ENCODE data around the gene SMAD1. TPM values are rescaled to one million over a fixed set of nuclear protein-coding genes. Genes with fewer than 3 reads are reported as not detected.

Gene SMAD1
- polyA plus RNA-seq, 1 of the 3 experiments (the other 2 are of a cell fraction): 46.0 TPM

GRCh38 chr4:145488310-145488709 lies 6.7 kb downstream of the SMAD1 start:
- Histone ChIP-seq H3K9me3 (no peaks in the 10 kb centered on the region), H3K27ac (ENCODE audit: low read depth in 2 of 2, low read length in 1 of 2) (no peak overlapping the region), H3K27me3 (ENCODE audit: insufficient read depth) (no peaks in the 10 kb centered on the region), H2AFZ (ENCODE audit: low read depth) (no peak overlapping the region), H3F3A (replicated peaks; ENCODE audit: insufficient read depth) (no peaks in the 10 kb centered on the region), H4K20me1 (ENCODE audit: insufficient read depth) (peaks cover 33% of the 10 kb centered on the region), H3K4me1 (ENCODE audit: control insufficient read depth in 1 of 2, insufficient read depth in 2 of 2, low read depth in 1 of 2, low read length in 1 of 2) (peaks cover 8 to 16% of the 10 kb centered on the region in 2 experiments; a peak in 3 of 4 replicates), H3K79me2 (ENCODE audit: insufficient read depth) (peaks cover 86% of the 10 kb centered on the region), H3K4me3 (ENCODE audit: low read depth in 2 of 2, low read length in 1 of 2) (no peak overlapping the region), H3K9ac (no peak overlapping the region), H3K9me2 (no peaks in the 10 kb centered on the region), H3K36me3 (replicated peaks in 1 of 2; ENCODE audit: control insufficient read depth in 1 of 2, insufficient read depth in 2 of 2, low read length in 1 of 2) (no peaks in the 10 kb centered on the region), H3K4me2 (no peak overlapping the region)
- 77% methylated on average over 2 of the region's 2 CpGs for WGBS (ENCODE audit: low lambda C conversion rate)
- DNase-seq: no peak
- no peak for TF ChIP-seq MXI1 (IDR thresholded peaks at IDR 0.05; ENCODE audit: low read depth, low read length)
- TF ChIP-seq NFIC (IDR thresholded peaks at IDR 0.05; ENCODE audit: borderline replicate concordance): no peak
- POLR2A ChIA-PET: no interaction called here
- CTCF ChIA-PET: no interaction called here

- WGBS (ENCODE audit: low lambda C conversion rate): 93% methylated on average over 3 of the region's 3 CpGs
- H3K36me3 ChIP-seq (replicated peaks in 1 of 2; ENCODE audit: control insufficient read depth in 1 of 2, insufficient read depth in 2 of 2, low read length in 1 of 2): no peaks in the 10 kb centered on the region
- peaks cover 2 to 7% of the 10 kb centered on the region in 2 experiments; a peak in 3 of 4 replicates for H3K4me1 ChIP-seq (ENCODE audit: control insufficient read depth in 1 of 2, insufficient read depth in 2 of 2, low read depth in 1 of 2, low read length in 1 of 2)
- no peak overlapping the region for H3K9ac ChIP-seq
- H3K27ac ChIP-seq (ENCODE audit: low read depth in 2 of 2, low read length in 1 of 2): no peak overlapping the region
- no peak overlapping the region for H3K4me2 ChIP-seq
- no peak for DNase-seq
- H3K9me3 ChIP-seq: no peaks in the 10 kb centered on the region
- CTCF ChIA-PET: no interaction called here
- no peak overlapping the region for H3K4me3 ChIP-seq (ENCODE audit: low read depth in 2 of 2, low read length in 1 of 2)
- H3F3A ChIP-seq (replicated peaks; ENCODE audit: insufficient read depth): no peaks in the 10 kb centered on the region
- no peak overlapping the region for H2AFZ ChIP-seq (ENCODE audit: low read depth)
- H3K79me2 ChIP-seq (ENCODE audit: insufficient read depth): peaks cover 80% of the 10 kb centered on the region
- POLR2A ChIA-PET: no interaction called here
- no peaks in the 10 kb centered on the region for H3K9me2 ChIP-seq
- peaks cover 31% of the 10 kb centered on the region for H4K20me1 ChIP-seq (ENCODE audit: insufficient read depth)
- H3K27me3 ChIP-seq (ENCODE audit: insufficient read depth): no peaks in the 10 kb centered on the region
- TF ChIP-seq GATA2 (CRISPR knock-in tag; IDR thresholded peaks at IDR 0.05): no peak
- no peak for TF ChIP-seq PBX3 (IDR thresholded peaks at IDR 0.05)
- TF ChIP-seq FOXJ3 (CRISPR knock-in tag; IDR thresholded peaks at IDR 0.05): no peak
- TF ChIP-seq, protein P1, sequence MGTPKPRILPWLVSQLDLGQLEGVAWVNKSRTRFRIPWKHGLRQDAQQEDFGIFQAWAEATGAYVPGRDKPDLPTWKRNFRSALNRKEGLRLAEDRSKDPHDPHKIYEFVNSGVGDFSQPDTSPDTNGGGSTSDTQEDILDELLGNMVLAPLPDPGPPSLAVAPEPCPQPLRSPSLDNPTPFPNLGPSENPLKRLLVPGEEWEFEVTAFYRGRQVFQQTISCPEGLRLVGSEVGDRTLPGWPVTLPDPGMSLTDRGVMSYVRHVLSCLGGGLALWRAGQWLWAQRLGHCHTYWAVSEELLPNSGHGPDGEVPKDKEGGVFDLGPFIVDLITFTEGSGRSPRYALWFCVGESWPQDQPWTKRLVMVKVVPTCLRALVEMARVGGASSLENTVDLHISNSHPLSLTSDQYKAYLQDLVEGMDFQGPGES (IDR thresholded peaks at IDR 0.05; ENCODE audit: low read depth, low read length): no peak
- TF ChIP-seq MEF2A (IDR thresholded peaks at IDR 0.05; ENCODE audit: borderline replicate concordance, low read depth): no peak
- no peak for TF ChIP-seq JUND (IDR thresholded peaks at IDR 0.05)
- TF ChIP-seq, protein P2, sequence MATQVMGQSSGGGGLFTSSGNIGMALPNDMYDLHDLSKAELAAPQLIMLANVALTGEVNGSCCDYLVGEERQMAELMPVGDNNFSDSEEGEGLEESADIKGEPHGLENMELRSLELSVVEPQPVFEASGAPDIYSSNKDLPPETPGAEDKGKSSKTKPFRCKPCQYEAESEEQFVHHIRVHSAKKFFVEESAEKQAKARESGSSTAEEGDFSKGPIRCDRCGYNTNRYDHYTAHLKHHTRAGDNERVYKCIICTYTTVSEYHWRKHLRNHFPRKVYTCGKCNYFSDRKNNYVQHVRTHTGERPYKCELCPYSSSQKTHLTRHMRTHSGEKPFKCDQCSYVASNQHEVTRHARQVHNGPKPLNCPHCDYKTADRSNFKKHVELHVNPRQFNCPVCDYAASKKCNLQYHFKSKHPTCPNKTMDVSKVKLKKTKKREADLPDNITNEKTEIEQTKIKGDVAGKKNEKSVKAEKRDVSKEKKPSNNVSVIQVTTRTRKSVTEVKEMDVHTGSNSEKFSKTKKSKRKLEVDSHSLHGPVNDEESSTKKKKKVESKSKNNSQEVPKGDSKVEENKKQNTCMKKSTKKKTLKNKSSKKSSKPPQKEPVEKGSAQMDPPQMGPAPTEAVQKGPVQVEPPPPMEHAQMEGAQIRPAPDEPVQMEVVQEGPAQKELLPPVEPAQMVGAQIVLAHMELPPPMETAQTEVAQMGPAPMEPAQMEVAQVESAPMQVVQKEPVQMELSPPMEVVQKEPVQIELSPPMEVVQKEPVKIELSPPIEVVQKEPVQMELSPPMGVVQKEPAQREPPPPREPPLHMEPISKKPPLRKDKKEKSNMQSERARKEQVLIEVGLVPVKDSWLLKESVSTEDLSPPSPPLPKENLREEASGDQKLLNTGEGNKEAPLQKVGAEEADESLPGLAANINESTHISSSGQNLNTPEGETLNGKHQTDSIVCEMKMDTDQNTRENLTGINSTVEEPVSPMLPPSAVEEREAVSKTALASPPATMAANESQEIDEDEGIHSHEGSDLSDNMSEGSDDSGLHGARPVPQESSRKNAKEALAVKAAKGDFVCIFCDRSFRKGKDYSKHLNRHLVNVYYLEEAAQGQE (IDR thresholded peaks at IDR 0.05; ENCODE audit: low read depth, low read length): no peak
- no peak for TF ChIP-seq ELF1 (IDR thresholded peaks at IDR 0.05)
- TF ChIP-seq GABPA (IDR thresholded peaks at IDR 0.05; ENCODE audit: low read depth): no peak
- no peak for TF ChIP-seq MAX (IDR thresholded peaks at IDR 0.05; ENCODE audit: low read depth)
- TF ChIP-seq RCOR1 (IDR thresholded peaks at IDR 0.05; ENCODE audit: low read length): no peak
- no peak for TF ChIP-seq SMC3 (IDR thresholded peaks at IDR 0.05; ENCODE audit: low read depth, low read length)
- no peak for TF ChIP-seq USF2 (IDR thresholded peaks at IDR 0.05; ENCODE audit: borderline replicate concordance, low read depth, low read length)
- TF ChIP-seq TCF12 (IDR thresholded peaks at IDR 0.05): no peak
- TF ChIP-seq CTCF (IDR thresholded peaks at IDR 0.05): no peak
- no peak for TF ChIP-seq NFIC (IDR thresholded peaks at IDR 0.05; ENCODE audit: borderline replicate concordance)
- TF ChIP-seq RXRA (IDR thresholded peaks at IDR 0.05; ENCODE audit: borderline replicate concordance, low read depth): no peak
- TF ChIP-seq EP300 (IDR thresholded peaks at IDR 0.05; ENCODE audit: borderline replicate concordance in 1 of 2, low read depth in 1 of 2, low read length in 1 of 2): no peak
Measured at GRCh38 chr4:145489556-145489955, 7.9 kb downstream of the SMAD1 start.

Data from SK-N-SH (cell line).